CD4-positive, alpha-beta T cell treated with Interleukin-12 subunit alpha and Interleukin-12 subunit beta, for 1 hour (primary cell): ENCODE results near the gene ANKRD22.
A peak's percentile ranks its signal among the peaks of the same experiment; 100 is the strongest.
"Not testable (repeated sequence)": the region's sequence is repeated elsewhere in the genome, so short reads cannot be mapped to it uniquely, and the experiment has no call there.

ENCODE experiments used
- DNase-seq: peaks from one replicate; pipeline ENCODE4 v3.0.0-alpha.2; 2020

The ANKRD22 gene

GRCh38 chr10:88875081-88875480, 23.4 kb upstream of the ANKRD22 start:
- no peak for DNase-seq

GRCh38 chr10:88874281-88874680, 22.6 kb upstream of the ANKRD22 start:
- no peak for DNase-seq

GRCh38 chr10:88873757-88874156, 22.1 kb upstream of the ANKRD22 start:
- DNase-seq = no peak

- DNase-seq = no peak
These were observed 18.4 kb upstream of the ANKRD22 start for GRCh38 chr10:88870089-88870488.

DNA sequence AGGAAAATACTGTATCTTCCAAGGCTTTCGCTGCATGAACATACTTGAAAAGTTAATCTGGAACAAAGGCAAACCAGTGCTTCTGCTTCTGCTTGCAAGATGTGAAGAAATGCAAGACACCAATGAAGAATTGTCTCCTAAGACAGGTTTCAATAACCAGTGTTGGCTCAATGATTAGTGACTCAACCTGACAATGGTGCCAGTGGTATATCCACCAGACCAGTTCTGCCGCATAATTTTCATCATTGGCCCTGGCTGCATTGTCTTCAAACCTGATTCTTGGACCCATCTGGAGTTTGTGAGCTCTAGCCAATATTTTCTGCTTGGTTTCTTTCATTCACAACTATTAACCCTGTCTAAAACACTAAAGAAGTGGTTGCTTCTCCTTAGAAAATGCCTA, 14.8 kb upstream of the ANKRD22 start:
- no peak for DNase-seq

- DNase-seq = no peak
These were observed 13.7 kb upstream of the ANKRD22 start for GRCh38 chr10:88865281-88865876.

DNA sequence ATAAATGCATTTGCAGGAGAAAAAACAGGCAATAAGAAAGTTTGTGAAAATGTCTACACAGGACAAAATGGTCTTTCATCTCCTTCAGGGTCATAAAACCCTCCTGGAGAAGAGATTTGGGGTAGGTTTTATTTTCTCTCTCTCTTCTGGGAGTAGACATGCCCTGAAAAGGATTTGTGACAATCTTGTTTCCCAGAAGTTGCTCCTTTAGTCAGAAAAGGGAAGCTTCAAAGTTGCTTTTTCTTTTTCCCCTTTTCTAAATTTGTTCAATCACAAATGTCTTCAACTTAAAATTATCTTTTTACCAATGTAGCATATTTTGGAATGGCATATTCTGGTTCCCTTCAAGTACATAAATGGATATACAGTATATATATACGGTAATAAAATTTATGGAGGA, 9.4 kb upstream of the ANKRD22 start:
- DNase-seq = no peak

DNA sequence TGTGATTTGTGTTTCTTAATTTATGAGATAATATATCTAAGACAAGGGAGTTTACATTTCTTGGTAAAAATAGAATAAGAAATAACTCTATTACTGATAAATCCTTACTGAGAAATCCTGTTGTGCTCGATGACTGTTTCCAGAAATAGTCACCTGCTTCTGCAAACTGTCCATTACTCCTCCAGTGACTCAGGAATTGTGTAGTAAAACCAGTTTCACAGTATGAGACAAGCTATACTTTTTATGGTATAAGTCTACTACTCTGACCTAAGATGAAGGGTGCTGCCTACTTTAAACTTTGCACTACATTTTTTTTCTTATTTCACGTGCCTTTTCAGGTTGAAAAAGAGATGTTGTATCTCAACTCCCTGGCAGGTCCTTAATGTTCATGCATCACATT, 6.8 kb upstream of the ANKRD22 start:
- DNase-seq = no peak

DNA sequence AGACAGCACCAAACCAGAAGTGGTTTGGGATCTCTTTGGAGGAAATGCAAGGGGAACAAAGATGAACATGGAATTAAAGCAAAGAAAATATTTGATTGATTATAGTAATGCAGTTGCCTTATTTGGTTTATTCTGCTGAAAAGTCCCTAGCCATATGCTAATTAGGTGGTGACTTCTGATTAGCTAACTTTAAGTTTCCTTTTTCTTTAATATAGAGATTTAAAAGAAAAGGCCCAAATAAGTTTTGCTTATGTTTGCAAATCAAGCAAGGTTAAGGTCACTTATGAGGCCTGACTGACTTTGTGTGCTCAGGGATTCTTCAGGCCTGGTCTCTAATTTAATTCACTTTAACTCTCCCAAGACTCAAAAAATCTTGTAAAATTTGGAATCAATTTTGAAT, 6.2 kb upstream of the ANKRD22 start:
- DNase-seq = no peak

- no peak for DNase-seq
These were observed 3.0 kb upstream of the ANKRD22 start for GRCh38 chr10:88854684-88855083.

GRCh38 chr10:88853155-88853881, 1.7 kb upstream of the ANKRD22 start:
- no peak for DNase-seq

GRCh38 chr10:88852327-88852726, 683 bp upstream of the ANKRD22 start:
- DNase-seq = no peak

- no peak for DNase-seq
These were observed 932 bp downstream of the ANKRD22 start for GRCh38 chr10:88850712-88851111.

GRCh38 chr10:88849234-88849633, 2.4 kb downstream of the ANKRD22 start:
- no peak for DNase-seq

GRCh38 chr10:88848499-88848898, 3.1 kb downstream of the ANKRD22 start:
- DNase-seq = no peak

DNA sequence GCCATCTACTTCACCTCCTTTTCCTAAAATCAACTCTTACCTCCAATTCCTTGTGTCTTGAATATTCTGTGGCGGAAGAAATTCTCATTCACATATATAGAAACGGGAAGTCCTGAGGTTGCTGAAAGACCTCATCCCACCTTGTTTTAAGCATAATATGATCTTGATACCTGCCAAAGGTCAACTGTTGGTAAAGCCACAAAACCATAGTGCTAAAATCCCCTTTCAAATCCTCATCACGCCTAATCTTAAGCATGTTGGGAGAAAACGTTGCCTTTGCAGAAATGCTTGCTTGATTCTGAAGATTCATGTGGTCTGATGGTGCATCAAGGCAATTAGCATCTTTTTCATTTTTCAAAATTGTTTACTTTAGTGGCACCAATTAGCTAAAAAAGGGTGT, 8.5 kb downstream of the ANKRD22 start:
- no peak for DNase-seq

DNA sequence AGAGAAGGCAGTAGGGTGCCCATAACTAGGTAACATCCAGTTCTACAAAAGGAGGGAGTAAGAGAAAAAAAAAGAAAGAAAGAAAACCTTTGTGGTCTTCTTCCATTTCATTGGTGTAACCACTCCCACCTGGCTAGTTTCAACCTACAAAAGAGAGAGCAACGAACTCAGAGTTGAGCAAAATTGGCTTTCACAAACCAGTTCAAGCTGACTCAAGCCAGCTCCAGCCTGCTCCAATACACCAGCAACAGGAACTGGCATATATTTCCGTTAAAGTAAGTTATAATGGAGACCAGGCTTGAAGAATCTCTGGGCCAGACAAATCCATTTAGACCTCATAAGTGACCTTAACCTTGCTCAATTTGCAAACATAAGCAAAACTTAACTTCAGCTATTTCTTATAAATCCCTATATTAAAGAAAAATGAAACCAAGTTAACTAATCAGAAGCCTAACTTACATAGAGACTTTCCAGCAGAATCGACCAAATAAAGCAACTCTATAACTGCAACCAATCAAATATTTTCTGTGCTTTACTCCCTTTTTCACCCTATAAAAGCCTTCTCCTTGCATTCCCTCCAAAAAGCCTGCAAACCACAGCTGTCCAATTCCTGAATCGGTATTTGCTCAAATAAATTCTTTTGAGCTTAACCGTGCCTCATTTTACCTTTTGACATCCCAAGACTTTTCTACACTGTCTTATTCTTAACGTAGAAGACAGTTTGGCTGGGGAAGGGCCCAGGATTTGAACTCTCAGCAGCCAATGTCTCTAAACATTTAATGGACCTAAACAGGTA, 10.1 kb downstream of the ANKRD22 start:
- DNase-seq = no peak

DNA sequence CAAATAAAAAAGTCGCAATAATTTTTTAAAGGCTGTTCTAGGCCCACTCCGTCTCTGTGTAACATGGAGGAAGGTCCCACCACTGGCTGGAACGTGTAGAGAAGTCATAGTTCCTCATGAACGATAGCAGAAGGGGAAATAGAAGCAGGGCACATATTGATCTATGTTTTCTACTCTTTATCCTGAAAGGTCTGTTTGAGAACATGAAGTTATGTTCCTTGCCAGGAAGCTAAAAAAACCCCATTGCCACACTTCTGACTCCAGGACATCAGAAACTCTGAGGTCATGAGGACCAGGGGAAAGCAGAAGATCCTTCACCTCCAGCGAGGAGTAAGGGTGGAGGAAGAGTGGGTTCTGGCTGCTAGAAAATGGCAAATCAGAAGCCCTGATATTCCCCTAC, 10.8 kb downstream of the ANKRD22 start:
- no peak for DNase-seq

- no peak for DNase-seq
These were observed 11.5 kb downstream of the ANKRD22 start for GRCh38 chr10:88840104-88840503.

- no peak for DNase-seq
These were observed 12.8 kb downstream of the ANKRD22 start for GRCh38 chr10:88838766-88839350.

- not testable (repeated sequence) for DNase-seq
These were observed 14.0 kb downstream of the ANKRD22 start for GRCh38 chr10:88837632-88838031.

GRCh38 chr10:88835910-88836221, 15.8 kb downstream of the ANKRD22 start:
- no peak for DNase-seq

GRCh38 chr10:88835096-88835909, 16.3 kb downstream of the ANKRD22 start:
- DNase-seq = peak; percentile 87
